GM18498 (cell line): ENCODE measurements around the gene ACER2.

ENCODE experiments used
- ATAC-seq: cut with Tn5 transposase; IDR thresholded peaks from one replicate; pipeline ENCODE4 v1.9.1; 2021; ENCODE audit warnings: mild to moderate bottlenecking, moderate library complexity; ENCODE audit not compliant: unreplicated experiment

ACER2 gene

GRCh38 chr9:19451240-19452087 is 42.7 kb downstream of the ACER2 start:
- peak; percentile 92 for ATAC-seq

- ATAC-seq = no peak
These were observed 47.6 kb downstream of the ACER2 start for GRCh38 chr9:19456426-19456825.

DNA sequence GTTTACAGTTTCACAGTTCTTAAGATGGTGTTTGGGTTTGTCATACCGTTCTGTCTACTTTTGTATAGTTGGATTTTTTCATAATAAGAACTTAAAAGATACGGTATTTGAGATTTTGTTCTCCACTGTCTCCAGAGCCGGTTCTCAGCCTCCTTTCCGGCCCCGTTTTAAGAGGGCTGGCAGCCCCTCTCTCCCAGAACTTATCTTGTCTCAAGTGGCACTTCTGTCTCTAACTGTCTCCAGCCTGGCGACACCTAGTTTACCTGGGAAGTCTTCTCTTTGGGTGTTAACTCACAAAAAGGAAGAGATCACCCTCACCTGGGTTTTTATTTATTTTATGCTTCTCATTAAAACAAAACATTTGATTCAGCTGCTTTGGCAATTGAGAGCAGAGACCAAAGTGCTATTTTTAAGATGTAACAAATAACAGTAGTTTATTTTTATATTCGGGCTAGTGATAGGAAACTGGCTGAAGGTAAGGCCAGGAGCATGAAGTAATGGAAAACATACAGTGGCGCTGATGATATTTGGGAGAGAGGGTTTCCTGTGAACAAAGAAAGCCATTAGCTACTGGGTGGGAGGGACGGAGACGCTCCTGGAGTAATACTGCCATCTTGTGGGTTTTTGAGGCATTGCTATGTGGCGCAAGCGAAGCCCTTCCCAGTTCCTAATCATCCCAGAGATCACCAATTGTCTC is 48.3 kb downstream of the ACER2 start:
- ATAC-seq = peak; percentile 89

DNA sequence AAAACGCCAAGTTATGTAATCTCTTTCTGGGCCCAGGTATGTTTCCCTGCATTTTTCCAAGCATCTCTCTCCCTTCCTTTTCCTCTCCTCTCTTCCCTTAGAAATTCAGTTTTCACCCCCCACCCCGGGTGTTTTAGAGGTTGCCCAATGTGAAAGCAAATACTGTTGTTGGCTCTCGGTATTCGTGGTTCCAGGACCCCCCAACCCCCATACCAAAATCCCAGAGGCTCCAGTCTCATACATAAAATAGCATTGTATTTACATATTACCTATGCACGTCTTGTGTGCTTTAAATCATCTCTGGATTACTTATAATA is 48.8 kb downstream of the ACER2 start:
- peak; percentile 36 for ATAC-seq

- no peak for ATAC-seq
These were observed 51.4 kb downstream of the ACER2 start for GRCh38 chr9:19460243-19460642.

DNA sequence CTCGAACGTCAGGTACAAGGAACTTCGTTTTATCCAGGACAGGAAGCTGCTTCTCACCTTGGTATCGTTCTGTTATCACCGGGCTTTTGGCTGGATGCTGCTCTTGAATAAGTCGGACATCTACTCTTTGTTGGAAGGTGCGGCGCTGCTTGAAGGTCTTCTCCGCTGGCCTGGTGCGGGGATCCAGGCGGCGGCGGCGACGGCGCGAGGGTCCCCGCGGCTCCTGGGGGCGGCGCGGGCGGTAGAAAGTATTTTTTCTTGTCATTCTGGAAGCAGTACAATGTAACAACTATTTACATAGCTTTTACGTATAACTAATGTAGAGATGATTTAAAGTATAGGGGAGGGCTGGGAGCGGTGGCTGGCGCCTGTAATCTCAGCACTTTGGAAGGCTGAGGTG is 52.3 kb downstream of the ACER2 start:
- ATAC-seq = no peak

DNA sequence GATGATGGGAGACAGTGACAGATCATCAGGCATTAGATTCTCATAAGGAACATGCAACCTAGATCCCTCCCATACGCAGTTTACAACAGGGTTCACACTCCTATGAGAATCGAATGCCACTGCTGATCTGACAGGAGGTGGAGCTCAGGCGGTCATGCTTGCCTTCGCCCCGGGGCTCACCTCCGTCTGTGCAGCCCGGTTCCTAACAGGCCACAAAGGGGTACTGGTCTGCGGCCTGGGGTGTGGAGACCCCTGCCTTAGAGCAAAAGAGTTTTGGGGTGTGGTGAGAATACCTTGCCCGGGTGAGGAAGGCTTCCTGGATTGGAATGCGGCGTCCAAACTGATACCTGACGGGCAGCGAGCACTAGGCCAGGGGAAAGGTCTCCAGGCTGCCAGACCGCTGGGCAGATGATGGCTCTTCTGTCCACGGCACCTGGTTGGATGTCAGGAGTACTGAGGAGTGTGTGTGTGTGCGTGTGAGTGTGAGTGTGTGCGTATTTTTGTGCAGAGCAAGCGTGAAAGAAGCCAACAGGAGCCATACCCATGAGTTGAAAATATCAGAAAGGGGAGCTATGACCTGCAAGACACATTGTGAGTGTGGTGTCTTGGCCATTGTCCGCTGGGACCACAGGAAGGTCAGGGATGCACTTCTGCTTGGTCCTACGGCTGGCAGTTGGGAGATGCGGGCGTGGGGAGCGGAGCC is 55.4 kb downstream of the ACER2 start:
- ATAC-seq = no peak

DNA sequence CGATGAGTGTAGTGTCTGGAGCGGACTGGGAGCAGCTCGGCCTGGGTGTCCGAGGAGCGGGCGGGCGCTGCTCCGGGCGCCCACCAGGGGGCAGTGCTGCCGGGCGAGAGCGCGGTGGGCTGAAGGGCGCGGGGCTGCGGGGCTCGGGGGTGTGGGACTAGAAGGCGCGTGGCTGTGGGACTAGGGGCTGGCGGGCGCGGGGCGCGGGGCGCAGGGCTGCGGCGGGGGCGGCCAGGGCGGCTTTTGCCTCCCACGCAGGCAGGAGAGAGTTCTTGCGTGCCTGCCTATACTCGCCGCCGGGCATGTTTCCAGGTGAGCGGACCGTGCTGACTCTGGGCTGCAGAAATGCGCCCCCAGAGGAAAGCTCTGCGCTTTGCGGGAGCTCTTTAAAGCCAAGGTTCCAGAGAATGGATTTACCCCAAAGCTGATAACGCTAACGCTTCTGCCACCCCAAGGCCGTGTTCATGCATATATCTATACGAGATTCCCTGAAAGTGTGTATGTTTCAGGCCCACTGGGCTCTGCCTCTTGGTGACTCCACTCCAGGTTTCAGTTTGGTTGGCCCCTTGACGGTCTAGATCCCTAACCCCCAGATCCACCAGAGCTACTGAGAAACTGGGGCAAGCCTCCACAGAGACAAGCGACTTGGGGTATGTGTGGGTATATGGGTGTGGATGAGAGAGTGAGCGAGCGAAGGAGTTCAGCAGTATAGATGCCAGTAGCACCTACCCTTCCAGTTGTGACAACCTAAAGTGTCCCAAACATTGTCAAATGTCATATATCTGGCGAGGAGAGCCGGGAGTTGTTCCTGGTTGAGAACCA is 56.2 kb downstream of the ACER2 start:
- peak; percentile 96 for ATAC-seq

DNA sequence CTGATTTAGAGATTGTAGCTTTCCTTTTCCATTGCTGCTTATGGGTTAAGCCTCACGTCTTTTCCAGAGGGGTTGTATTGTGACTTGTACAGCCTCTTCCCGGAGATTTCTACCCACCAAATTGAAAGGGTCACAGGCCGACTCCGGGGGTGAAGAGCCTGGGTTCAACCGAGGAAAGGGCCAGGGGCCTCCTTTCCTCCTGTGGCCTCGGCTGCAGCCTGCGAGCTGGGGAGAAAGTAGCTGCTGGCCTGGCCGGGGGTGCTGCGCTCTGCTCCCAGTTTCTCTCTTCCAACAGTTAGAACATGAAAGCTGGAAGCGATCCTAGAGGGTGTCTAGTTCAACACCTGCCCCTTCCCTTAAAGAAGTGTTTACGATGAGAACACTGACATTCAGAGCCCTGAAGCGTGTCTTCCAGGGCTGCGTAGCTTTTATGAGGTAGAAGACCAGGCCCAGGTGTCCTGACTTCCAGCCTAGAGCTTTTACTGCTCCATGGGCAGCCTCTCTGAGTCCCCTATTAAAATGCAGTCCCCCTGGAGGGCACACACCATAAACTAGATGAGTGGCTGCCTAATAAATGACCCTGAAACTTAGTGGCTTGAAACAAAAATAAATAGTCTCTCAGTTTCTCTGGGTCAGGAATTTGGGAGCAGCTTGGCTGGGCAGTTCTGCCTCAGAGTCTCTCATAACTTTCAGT is 56.9 kb downstream of the ACER2 start:
- ATAC-seq = no peak

GRCh38 chr9:19466280-19466639 is 57.5 kb downstream of the ACER2 start:
- no peak for ATAC-seq

DNA sequence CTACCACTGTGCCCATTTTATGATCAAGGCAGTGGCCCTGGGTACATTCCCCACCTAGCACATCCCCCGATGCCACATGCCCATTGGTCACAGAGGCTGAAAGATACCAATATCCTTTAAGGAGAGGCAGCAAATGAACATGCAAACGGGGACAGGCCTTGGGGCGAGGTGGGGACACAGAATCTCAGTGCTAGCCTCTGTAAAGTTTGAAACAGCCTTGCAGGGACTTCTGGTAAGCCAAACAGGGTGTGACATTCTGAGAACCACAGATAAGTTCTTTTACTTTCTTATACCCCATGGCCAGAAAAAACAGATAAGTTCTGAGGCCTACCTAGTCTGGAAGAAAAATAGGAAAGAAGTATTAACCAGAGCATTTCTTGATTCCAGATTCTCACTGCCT is 60.5 kb downstream of the ACER2 start:
- no peak for ATAC-seq

DNA sequence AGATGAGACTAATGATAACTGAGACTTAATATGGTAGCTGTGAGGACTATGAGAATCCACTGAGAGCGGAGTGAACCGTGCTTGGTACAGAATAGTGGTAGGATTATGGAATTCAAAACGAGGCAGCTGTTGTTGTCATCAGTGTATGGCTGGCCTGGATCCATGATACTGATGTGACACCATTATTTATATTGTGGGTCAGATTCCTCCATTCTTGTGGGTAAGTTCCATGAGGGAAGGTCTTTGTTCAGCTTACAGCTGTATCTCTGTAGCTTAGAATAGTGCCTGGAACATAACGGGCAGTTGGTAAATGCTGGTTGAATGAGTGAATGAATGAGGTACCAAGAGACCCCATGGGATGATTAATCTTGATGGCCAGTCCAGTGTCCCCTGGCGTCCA is 61.8 kb downstream of the ACER2 start:
- no peak for ATAC-seq

DNA sequence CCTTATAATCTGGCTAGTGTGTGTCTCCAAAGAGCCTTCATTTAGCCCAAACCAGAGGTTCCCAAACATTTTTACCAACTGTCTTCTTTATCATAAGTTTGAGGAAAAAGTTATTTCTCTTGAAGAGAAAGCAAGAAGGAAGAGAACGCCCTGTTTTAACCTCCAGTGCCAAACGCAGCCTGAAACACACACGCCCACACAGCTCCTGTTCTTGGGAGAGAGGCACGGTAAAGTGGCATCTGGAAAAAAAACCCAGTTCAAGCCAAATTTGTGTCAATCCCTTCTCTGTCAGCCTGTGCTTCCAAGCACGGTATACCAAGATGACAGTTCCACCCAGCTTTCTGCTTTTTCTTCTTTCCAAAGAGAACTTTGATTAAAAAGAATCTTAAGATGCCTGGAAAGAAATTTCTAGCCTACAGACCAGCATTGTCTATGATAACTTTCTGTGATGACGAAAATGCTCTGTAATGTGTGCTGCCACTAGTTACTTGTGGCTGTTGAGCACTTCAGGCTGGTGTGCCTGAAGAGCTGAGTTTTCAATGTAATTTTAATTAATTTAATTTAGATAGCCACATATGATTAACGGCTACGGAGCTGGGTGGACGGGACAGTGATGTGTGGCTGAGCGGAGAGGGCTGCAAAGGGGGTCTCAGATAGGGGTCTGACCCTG is 62.3 kb downstream of the ACER2 start:
- ATAC-seq = no peak

DNA sequence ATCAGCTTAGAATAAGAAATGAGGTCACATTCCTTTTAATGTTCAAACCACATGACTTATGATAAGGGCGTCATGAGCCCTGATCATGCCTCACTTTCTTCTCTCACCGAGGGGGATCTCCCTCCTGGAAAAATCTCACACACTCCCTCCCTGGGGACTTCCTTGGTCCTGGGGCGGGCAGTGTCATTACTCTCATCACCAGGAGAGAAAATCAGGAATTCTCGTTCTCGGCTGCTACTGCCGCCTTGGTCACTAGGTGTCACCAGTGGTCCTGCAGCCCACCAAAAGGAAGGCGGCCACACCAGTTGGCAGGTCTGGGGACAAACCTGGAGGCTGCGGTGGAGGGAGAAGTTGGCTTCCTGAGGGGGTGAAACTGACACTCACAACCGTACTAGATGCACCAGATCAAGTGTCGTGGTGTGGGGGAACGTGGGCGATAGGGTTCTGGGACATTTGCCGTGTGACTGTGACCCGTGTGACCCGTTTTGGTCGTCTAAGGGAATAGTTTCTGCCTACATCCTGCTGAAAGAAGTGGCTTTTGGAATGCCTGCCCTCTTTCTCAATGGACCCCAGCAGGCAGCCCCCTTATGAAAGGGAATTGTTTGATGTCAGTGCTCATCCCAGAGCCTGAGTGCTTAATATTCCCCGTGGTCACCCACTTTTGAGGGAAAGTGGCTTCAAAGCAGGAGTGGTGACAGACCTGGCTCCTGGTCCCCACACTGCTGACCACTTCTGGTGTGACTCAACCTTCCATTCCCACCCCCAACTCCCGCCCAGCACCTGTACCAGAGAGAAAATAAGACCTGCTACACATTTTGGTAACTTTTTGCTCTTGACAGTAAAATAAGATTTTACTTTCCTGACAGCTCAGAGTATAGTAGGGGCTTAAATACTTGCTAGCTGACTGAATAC is 63.2 kb downstream of the ACER2 start:
- peak; percentile 76 for ATAC-seq

GRCh38 chr9:19473605-19474004 is 64.8 kb downstream of the ACER2 start:
- ATAC-seq = no peak

- ATAC-seq = no peak
These were observed 71.1 kb downstream of the ACER2 start for GRCh38 chr9:19479874-19480273.

DNA sequence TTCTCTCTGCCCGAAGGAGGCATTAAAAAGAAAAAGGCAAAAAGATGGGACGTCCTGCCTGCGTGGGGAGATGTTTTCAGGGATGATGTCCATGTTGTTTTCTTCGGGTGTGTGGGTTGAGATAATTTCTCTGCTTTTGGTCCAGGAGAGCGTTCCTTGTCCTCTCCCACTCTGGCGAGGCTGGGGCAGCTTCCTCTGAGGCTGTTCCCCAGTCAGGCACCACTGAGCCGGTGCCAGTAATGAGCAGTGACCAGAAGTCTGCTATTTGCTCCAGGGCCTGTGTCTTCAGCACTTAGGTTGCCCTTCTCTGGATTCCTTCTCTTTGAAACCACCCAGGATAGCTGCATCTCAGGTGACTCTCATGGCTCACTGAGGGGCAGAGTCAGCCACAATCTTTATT is 71.5 kb downstream of the ACER2 start:
- no peak for ATAC-seq

DNA sequence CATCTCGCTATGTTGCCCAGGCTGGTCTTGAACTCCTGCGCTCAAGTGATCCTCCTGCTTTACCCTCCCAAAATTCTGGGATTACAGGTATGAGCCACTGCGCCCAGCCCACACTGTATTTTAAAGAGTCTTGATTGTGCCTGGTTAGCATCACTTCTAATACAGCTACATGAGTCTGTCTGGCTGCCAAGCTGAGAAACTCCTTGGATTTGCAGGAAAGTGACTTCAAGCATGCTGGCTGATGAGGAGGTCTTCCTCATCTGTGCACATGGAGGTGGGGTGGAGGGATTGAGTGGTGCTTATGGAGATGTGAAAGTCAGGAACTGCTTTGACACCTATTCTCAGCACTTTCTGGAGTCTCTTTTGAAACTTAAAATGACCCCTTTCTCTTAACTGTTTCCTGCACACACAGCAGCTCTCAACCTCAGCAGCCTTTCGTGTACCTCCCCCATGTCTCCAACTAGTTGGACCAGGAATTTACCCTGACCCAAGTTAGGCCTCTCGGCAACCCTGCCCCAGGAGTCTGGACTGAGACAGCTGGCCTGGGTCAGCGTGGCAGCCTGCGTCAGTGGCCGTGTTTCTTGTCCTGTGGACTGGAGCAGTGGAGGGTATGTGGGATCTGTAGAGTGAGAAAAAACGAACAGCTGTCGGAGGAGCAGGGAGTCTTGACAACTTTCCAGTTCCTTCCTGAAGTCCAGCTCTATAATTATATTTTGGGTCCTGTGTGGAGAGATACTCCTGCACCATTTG is 72.5 kb downstream of the ACER2 start:
- ATAC-seq = no peak
